Nephron (organoid): ENCODE measurements around the gene USP46.

Source experiments
- H3K27ac Mint-ChIP-seq, 3 experiments: 2 replicates each; pipeline ENCODE4 v1.8.0; 2020; ENCODE audit warnings: mixed read lengths in 3 of 3, mild to moderate bottlenecking in 2 of 3, moderate library complexity in 1 of 3
- H3K27me3 Mint-ChIP-seq: 2 replicates; pipeline ENCODE4 v1.8.0; 2021; ENCODE audit warnings: low read depth, mild to moderate bottlenecking, moderate library complexity, mixed read lengths
- H3K36me3 Mint-ChIP-seq: 2 replicates; pipeline ENCODE4 v1.8.0; 2020; ENCODE audit warnings: low read depth, mixed read lengths
- H3K4me1 Mint-ChIP-seq: 2 replicates; pipeline ENCODE4 v1.8.0; 2020; ENCODE audit warnings: mixed read lengths
- H3K4me3 Mint-ChIP-seq, 3 experiments: 2 replicates each; pipeline ENCODE4 v1.8.0; 2020; ENCODE audit warnings: mild to moderate bottlenecking in 3 of 3, mixed read lengths in 3 of 3, moderate library complexity in 2 of 3
- H3K9me3 Mint-ChIP-seq: 2 replicates; pipeline ENCODE4 v1.8.0; 2020; ENCODE audit warnings: mixed read lengths
- CTCF ChIP-seq, 3 experiments: fragments of 200-600 bp; sonication (generic); IDR thresholded peaks; one replicate each; pipeline ENCODE4 v1.5.0; 2021; ENCODE audit warnings: antibody characterized with exemption in 3 of 3; ENCODE audit not compliant: unreplicated experiment in 3 of 3

The USP46 gene

DNA sequence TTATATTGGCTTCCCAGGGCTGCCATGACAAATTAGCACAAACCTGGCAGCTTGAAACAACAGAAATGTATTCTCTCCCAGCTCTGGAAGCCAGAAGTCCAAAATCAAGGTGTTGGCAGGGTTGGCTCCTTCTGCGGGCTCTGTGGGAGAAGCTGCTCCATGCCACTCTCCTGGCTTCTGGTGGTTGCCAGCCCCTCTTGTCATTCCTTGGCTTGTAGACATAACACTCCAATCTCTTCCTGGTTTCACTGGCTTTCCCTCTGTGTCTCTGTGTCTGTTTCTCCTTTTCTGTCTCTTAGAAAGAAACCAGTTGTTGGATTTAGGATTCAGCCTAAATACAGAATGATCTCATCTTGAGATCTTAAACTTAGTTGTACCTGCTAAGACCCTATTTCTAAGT, 85.5 kb downstream of the USP46 start:
- Mint-ChIP-seq H3K9me3 (no peaks in the 10 kb centered on the region), H3K4me1 (no peaks in the 10 kb centered on the region), H3K36me3 (peaks cover 10% of the 10 kb centered on the region), H3K4me3 (no peak overlapping the region), H3K27me3 (no peaks in the 10 kb centered on the region), H3K27ac (no peak overlapping the region)
- no peak for TF ChIP-seq CTCF (IDR thresholded peaks at IDR 0.05; ENCODE audit: unreplicated experiment in 3 of 3)

- Mint-ChIP-seq H3K27me3 (no peaks in the 10 kb centered on the region), H3K4me3 (no peak overlapping the region), H3K36me3 (peaks cover 10% of the 10 kb centered on the region), H3K27ac (no peak overlapping the region), H3K4me1 (no peaks in the 10 kb centered on the region), H3K9me3 (no peaks in the 10 kb centered on the region)
- no peak for TF ChIP-seq CTCF (IDR thresholded peaks at IDR 0.05; ENCODE audit: unreplicated experiment in 3 of 3)
Measured at GRCh38 chr4:52572936-52573485, 86.1 kb downstream of the USP46 start.

GRCh38 chr4:52568351-52568750, 90.8 kb downstream of the USP46 start:
- H3K4me1 Mint-ChIP-seq = no peaks in the 10 kb centered on the region
- H3K9me3 Mint-ChIP-seq = no peaks in the 10 kb centered on the region
- peak overlapping the region in 1 of 3 experiments; percentile 36 for H3K27ac Mint-ChIP-seq
- no peak for TF ChIP-seq CTCF (IDR thresholded peaks at IDR 0.05; ENCODE audit: unreplicated experiment in 3 of 3)
- H3K4me3 Mint-ChIP-seq = no peak overlapping the region
- no peaks in the 10 kb centered on the region for H3K27me3 Mint-ChIP-seq
- H3K36me3 Mint-ChIP-seq = peaks cover 7% of the 10 kb centered on the region

GRCh38 chr4:52566136-52567031, 92.7 kb downstream of the USP46 start:
- no peaks in the 10 kb centered on the region for H3K27me3 Mint-ChIP-seq
- no peaks in the 10 kb centered on the region for H3K9me3 Mint-ChIP-seq
- H3K36me3 Mint-ChIP-seq = no peaks in the 10 kb centered on the region
- no peaks in the 10 kb centered on the region for H3K4me1 Mint-ChIP-seq
- no peak overlapping the region for H3K27ac Mint-ChIP-seq
- TF ChIP-seq CTCF (IDR thresholded peaks at IDR 0.05; ENCODE audit: unreplicated experiment in 3 of 3) = no peak
- H3K4me3 Mint-ChIP-seq = no peak overlapping the region

- H3K27ac Mint-ChIP-seq = no peak overlapping the region
- H3K4me3 Mint-ChIP-seq = no peak overlapping the region
- no peaks in the 10 kb centered on the region for H3K27me3 Mint-ChIP-seq
- no peaks in the 10 kb centered on the region for H3K9me3 Mint-ChIP-seq
- no peaks in the 10 kb centered on the region for H3K4me1 Mint-ChIP-seq
- no peak for TF ChIP-seq CTCF (IDR thresholded peaks at IDR 0.05; ENCODE audit: unreplicated experiment in 3 of 3)
- no peaks in the 10 kb centered on the region for H3K36me3 Mint-ChIP-seq
Measured at GRCh38 chr4:52560844-52561280, 98.2 kb downstream of the USP46 start.
